HG03469 (cell line): ENCODE results near the gene FOXK2.
"Not testable (repeated sequence)": the region's sequence is repeated elsewhere in the genome, so short reads cannot be mapped to it uniquely, and the experiment has no call there.

Experiments used
- ATAC-seq: cut with Tn5 transposase; IDR thresholded peaks from one replicate; pipeline ENCODE4 v1.9.1; 2021; ENCODE audit warnings: mild to moderate bottlenecking, moderate library complexity, moderate number of reproducible peaks; ENCODE audit not compliant: unreplicated experiment

The FOXK2 gene

GRCh38 chr17:82561429-82562035 lies 42.0 kb downstream of the FOXK2 start:
- no peak for ATAC-seq

GRCh38 chr17:82562718-82563220 lies 43.2 kb downstream of the FOXK2 start:
- not testable (repeated sequence) for ATAC-seq

- ATAC-seq = no peak
Measured at GRCh38 chr17:82563318-82563717, 43.8 kb downstream of the FOXK2 start.

GRCh38 chr17:82563745-82564144 lies 44.2 kb downstream of the FOXK2 start:
- not testable (repeated sequence) for ATAC-seq

- ATAC-seq = no peak
Measured at GRCh38 chr17:82564241-82564640, 44.7 kb downstream of the FOXK2 start.

- no peak for ATAC-seq
Measured at GRCh38 chr17:82565551-82565950, 46.0 kb downstream of the FOXK2 start.

GRCh38 chr17:82566129-82566960 lies 46.8 kb downstream of the FOXK2 start:
- no peak for ATAC-seq

GRCh38 chr17:82567286-82567685 lies 47.8 kb downstream of the FOXK2 start:
- no peak for ATAC-seq

GRCh38 chr17:82568997-82569393 lies 49.5 kb downstream of the FOXK2 start:
- no peak for ATAC-seq

- no peak for ATAC-seq
Measured at GRCh38 chr17:82569621-82570020, 50.1 kb downstream of the FOXK2 start.

- no peak for ATAC-seq
Measured at GRCh38 chr17:82570277-82570676, 50.7 kb downstream of the FOXK2 start.

GRCh38 chr17:82571855-82572254 lies 52.3 kb downstream of the FOXK2 start:
- ATAC-seq = no peak

GRCh38 chr17:82574041-82574440 lies 54.5 kb downstream of the FOXK2 start:
- no peak for ATAC-seq

- ATAC-seq = not testable (repeated sequence)
Measured at GRCh38 chr17:82575581-82576221, 56.2 kb downstream of the FOXK2 start.

GRCh38 chr17:82577300-82577699 lies 57.8 kb downstream of the FOXK2 start:
- ATAC-seq = no peak

- ATAC-seq = not testable (repeated sequence)
Measured at GRCh38 chr17:82579969-82580368, 60.4 kb downstream of the FOXK2 start.

GRCh38 chr17:82582213-82582612 lies 62.7 kb downstream of the FOXK2 start:
- no peak for ATAC-seq

- ATAC-seq = no peak
Measured at GRCh38 chr17:82582709-82583108, 63.2 kb downstream of the FOXK2 start.

- ATAC-seq = no peak
Measured at GRCh38 chr17:82583720-82584234, 64.2 kb downstream of the FOXK2 start.

GRCh38 chr17:82585935-82586575 lies 66.5 kb downstream of the FOXK2 start:
- ATAC-seq = not testable (repeated sequence)
